HG02885 (cell line): ENCODE data around the gene STK32A.
A peak's percentile ranks its signal among the peaks of the same experiment; 100 is the strongest.
"Not testable (repeated sequence)": the region's sequence is repeated elsewhere in the genome, so short reads cannot be mapped to it uniquely, and the experiment has no call there.

Experiments used
- ATAC-seq: cut with Tn5 transposase; IDR thresholded peaks from one replicate; pipeline ENCODE4 v1.9.1; 2021; ENCODE audit warnings: mild to moderate bottlenecking; ENCODE audit not compliant: unreplicated experiment, poor library complexity

Gene STK32A

GRCh38 chr5:147234825-147235635 is at the start of gene STK32A:
Gene STK32A (plus strand): TSS chr5:147235026. CDS start chr5:147239635, 4,609 bp downstream.
- no peak for ATAC-seq

GRCh38 chr5:147187099-147187540 is 47.7 kb upstream of the STK32A start:
- no peak for ATAC-seq

DNA sequence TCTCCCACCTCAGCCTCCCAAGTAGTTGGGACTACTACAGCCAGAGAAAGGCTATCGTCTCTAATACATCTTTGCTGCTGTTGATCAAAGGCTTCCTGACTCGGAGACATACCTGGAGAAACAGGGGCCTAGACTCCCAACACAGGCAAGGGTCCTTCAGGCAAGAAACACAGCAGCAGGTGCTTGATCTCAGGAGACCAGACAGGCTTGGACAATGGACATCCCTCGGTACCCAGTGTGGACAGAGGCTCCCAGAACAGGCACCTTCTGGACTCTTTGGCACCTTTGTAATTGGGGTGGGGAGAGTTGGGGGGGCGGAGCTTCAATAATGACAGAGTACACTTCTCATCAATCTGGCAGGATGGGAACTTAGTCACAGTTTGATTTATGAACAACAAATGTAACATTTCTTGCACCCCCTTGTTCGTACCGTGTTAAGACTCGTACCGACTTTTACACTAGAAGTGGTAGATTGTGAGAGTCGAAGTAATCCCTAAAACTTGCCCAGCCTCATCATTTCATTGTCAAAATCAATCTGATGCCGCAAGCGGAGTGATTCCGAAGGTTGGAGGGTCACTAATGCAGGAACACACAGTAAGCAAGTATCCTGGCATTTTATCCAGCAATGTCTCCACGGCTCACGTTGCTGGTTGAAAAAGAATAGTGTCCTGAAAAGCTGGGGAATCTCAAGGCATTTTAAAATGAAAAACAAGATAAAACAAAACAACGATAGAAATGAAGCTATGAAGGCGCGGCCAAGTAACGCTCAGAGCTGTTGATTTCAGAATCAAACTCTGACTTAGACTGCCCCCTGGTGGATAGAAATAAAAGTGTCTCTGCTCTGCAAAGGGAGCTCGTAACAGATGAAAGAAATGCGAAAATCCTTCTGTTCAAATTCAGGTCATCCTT is 46.4 kb upstream of the STK32A start:
- peak; percentile 91 for ATAC-seq

DNA sequence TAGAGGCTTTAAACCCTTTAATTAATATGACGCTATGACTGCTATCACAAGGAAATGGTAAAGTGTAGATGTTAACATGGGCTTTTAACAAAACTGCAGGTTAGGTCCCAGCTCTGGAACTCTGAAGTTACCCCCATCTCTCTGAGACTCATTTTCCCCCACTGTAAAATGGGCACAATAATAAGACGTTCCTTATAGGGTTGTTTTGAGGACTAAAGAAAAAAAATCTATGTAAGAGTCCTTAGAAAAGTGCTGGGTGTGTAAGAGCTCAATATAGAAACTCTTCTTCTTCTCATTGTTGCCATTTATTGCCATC is 45.8 kb upstream of the STK32A start:
- ATAC-seq, result peak; percentile 21

DNA sequence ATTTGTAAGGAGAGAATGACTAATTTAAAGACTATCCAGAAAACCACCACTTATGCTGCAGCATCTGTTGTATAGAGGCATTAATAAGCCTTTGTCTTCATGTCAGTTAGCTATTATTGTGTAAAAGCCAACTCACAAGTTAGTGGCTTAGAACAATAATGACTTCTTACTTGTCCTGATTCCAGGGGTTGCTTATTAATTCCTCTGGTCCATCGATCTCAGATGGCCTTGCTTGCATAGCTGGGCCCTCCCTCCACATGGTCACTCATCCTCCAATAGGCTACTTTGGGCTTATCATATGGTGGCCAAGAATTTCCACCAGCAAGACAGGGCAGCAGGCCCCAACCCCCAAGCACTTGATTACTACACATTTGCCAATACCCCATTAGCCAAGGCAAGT is 44.5 kb upstream of the STK32A start:
- no peak for ATAC-seq

DNA sequence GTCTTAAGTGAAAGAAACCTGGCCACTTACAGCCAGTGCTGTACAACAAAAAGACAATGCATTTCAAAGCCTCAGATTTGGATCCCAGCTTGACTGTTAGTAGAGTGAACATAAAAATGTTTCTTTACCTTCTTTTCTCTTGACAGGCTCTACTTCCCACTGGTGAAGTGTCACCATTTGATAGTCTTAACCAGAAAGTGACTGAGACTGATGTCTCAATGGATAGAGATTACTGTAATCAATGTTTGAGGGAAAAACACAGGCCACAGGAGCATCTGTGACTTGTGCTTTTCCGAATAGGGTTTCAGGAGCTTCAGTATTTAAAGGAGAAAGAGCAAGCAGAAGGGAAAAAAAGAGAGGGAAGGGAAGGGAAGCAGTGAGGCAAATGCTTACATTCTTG is 41.7 kb upstream of the STK32A start:
- no peak for ATAC-seq

- ATAC-seq, result no peak
Observed at GRCh38 chr5:147200004-147200403, 34.8 kb upstream of the STK32A start.

GRCh38 chr5:147203213-147203612 is 31.6 kb upstream of the STK32A start:
- no peak for ATAC-seq

DNA sequence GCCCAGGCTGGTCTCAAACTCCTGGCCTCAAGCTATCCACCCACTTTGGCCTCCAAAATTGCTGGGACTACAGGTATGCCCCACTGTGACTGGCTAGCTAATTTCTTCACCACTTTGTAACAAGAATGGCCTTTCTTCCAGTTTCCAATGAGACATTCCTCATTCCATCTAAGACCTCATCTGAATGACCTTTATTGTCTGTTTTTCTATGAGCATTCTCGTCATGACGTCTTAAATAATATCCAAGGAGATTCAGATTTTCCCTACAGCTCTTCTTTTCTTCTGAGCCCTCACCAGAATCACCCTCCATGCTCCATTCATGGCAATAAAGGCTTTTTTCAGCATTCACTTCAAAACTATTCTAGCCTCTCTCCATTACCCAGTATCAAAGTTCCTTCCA is 30.2 kb upstream of the STK32A start:
- ATAC-seq, result no peak

- ATAC-seq, result no peak
Observed at GRCh38 chr5:147208134-147208533, 26.7 kb upstream of the STK32A start.

- ATAC-seq, result no peak
Observed at GRCh38 chr5:147216552-147217154, 18.2 kb upstream of the STK32A start.

GRCh38 chr5:147223343-147223742 is 11.5 kb upstream of the STK32A start:
- no peak for ATAC-seq

- peak; percentile 64 for ATAC-seq
Observed at GRCh38 chr5:147223948-147224791, 10.7 kb upstream of the STK32A start.

DNA sequence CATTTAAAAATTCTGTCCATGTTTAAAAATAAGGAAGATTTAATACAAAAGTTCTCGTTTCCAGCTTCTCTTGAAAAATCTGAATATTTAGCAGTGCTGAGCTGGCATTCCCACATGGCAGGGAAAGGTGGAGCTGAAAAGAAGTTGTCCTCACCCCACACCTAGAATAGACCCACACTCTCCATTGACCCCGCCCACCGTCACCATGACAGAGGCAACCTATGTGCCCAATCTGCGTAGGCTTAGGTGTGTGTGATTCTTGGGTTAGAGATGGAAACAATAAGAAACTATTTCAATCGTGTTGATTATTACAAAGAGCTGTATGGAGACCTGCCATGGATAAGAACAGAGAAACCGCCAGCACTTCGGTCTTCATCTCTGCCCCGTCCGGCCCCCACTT is 8.9 kb upstream of the STK32A start:
- no peak for ATAC-seq

DNA sequence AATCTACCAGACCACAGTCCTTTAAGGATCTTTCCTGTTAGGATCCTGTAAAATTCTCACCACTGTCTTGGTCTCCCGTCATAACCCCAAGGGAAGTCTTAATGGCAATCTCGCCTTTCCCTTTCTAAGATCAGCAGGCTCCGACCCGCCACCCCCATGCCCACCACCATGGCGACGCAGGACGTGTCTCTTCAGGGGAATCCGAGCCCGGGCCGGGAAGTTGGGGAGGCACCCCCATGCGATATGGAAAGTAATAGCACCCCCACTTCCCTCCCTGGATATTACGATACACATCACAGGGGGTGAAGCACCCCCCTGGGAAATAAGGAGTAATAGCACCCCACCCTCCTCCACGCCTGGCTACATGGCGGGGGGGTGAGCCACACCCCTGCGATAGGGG is 8.3 kb upstream of the STK32A start:
- ATAC-seq, result no peak

GRCh38 chr5:147234239-147234824 is 494 bp upstream of the STK32A start:
- no peak for ATAC-seq

- ATAC-seq, result no peak
Observed at GRCh38 chr5:147240266-147240985, 5.6 kb downstream of the STK32A start.

- ATAC-seq, result not testable (repeated sequence)
Observed at GRCh38 chr5:147243238-147243637, 8.4 kb downstream of the STK32A start.
